Measurements from ENCODE around the gene ADSS1.

The ADSS1 gene

DNA sequence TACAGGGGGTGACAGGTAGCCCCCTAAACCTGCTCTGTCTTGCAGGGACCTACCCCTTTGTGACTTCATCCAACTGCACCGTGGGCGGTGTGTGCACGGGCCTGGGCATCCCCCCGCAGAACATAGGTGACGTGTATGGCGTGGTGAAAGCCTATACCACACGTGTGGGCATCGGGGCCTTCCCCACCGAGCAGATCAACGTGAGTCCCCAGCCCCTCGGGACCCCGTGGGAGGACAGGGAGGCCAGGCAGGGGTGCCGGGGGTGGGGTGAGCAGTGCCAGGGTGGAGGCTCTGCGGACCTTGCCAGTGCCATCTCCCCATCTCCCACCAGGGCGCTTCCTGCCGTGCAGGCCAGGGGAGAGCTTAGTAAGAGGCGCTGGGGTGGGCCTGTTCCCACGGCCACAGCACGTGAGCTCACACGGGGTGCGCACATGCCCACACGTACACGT, 17.8 kb downstream of the ADSS1 start:
- TF ChIP-seq TEAD4 (IDR thresholded peaks at IDR 0.05) (no peak), YY1 (IDR thresholded peaks at IDR 0.05; ENCODE audit: low read depth) (no peak), NFIC (IDR thresholded peaks at IDR 0.05) (no peak), EP300 (IDR thresholded peaks at IDR 0.05; ENCODE audit: borderline replicate concordance) (no peak), TCF12 (IDR thresholded peaks at IDR 0.05; ENCODE audit: low read depth) (no peak), TAF1 (IDR thresholded peaks at IDR 0.05; ENCODE audit: low read depth) (no peak), CREB1 (IDR thresholded peaks at IDR 0.05; ENCODE audit: low read depth) (no peak), ZBTB7A (IDR thresholded peaks at IDR 0.05; ENCODE audit: low read depth) (no peak), CEBPB (IDR thresholded peaks at IDR 0.05) (no peak), FOXM1 (IDR thresholded peaks at IDR 0.05; ENCODE audit: borderline replicate concordance, low read depth) (no peak), RAD21 (IDR thresholded peaks at IDR 0.05; ENCODE audit: low read depth) (no peak), EGR1 (IDR thresholded peaks at IDR 0.05) (no peak)
- TF ChIP-seq, protein P1, sequence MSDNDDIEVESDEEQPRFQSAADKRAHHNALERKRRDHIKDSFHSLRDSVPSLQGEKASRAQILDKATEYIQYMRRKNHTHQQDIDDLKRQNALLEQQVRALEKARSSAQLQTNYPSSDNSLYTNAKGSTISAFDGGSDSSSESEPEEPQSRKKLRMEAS (IDR thresholded peaks at IDR 0.05) = no peak
- TF ChIP-seq, protein P2, sequence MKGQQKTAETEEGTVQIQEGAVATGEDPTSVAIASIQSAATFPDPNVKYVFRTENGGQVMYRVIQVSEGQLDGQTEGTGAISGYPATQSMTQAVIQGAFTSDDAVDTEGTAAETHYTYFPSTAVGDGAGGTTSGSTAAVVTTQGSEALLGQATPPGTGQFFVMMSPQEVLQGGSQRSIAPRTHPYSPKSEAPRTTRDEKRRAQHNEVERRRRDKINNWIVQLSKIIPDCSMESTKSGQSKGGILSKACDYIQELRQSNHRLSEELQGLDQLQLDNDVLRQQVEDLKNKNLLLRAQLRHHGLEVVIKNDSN (IDR thresholded peaks at IDR 0.05) = no peak
- TF ChIP-seq, protein P3, sequence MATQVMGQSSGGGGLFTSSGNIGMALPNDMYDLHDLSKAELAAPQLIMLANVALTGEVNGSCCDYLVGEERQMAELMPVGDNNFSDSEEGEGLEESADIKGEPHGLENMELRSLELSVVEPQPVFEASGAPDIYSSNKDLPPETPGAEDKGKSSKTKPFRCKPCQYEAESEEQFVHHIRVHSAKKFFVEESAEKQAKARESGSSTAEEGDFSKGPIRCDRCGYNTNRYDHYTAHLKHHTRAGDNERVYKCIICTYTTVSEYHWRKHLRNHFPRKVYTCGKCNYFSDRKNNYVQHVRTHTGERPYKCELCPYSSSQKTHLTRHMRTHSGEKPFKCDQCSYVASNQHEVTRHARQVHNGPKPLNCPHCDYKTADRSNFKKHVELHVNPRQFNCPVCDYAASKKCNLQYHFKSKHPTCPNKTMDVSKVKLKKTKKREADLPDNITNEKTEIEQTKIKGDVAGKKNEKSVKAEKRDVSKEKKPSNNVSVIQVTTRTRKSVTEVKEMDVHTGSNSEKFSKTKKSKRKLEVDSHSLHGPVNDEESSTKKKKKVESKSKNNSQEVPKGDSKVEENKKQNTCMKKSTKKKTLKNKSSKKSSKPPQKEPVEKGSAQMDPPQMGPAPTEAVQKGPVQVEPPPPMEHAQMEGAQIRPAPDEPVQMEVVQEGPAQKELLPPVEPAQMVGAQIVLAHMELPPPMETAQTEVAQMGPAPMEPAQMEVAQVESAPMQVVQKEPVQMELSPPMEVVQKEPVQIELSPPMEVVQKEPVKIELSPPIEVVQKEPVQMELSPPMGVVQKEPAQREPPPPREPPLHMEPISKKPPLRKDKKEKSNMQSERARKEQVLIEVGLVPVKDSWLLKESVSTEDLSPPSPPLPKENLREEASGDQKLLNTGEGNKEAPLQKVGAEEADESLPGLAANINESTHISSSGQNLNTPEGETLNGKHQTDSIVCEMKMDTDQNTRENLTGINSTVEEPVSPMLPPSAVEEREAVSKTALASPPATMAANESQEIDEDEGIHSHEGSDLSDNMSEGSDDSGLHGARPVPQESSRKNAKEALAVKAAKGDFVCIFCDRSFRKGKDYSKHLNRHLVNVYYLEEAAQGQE (IDR thresholded peaks at IDR 0.05; ENCODE audit: low read depth) = no peak

DNA sequence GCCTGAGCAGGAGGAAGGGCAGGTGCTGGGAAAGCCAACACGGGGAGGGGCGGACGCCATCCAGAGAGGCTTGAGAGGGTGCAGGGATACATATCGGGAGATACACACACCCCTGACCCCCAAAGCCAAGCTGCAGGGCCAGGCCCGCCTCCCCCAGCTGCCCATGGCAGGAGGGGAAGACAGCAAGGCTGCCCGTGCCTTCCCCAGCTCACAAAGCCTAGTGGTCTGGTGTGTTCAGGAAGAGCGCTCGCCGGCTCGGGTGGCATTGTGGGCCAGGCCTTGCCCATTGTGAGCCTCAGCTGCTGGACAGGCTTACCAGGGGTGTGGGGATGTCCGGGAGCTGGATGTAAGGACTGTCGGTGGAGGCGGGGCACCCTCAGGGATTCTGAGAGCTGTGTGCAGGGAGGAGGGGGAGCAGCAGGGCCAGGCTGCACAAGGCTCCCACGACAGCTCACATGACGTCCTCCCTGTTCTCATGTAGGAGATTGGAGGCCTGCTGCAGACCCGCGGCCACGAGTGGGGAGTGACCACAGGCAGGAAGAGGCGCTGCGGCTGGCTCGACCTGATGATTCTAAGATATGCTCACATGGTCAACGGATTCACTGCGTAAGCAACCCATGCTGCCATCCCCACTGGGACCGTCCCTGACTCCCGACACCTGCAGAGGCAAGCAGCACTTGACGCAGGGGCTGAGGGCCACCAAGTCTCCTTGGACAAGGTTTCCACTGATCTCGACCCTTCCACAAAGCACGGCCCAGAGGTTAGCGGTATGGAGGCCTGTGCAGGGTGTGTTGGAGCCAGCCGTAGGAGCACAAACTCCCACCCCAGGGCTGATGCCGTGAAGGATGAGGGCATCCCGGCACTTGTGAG, 18.8 kb downstream of the ADSS1 start:
- TF ChIP-seq, protein P1 (IDR thresholded peaks at IDR 0.05) = no peak
- no peak for TF ChIP-seq NFIC (IDR thresholded peaks at IDR 0.05)
- no peak for TF ChIP-seq FOXM1 (IDR thresholded peaks at IDR 0.05; ENCODE audit: borderline replicate concordance, low read depth)
- TF ChIP-seq TCF12 (IDR thresholded peaks at IDR 0.05; ENCODE audit: low read depth) = no peak
- no peak for TF ChIP-seq CEBPB (IDR thresholded peaks at IDR 0.05)
- no peak for TF ChIP-seq TAF1 (IDR thresholded peaks at IDR 0.05; ENCODE audit: low read depth)
- no peak for TF ChIP-seq EGR1 (IDR thresholded peaks at IDR 0.05)
- no peak for TF ChIP-seq EP300 (IDR thresholded peaks at IDR 0.05; ENCODE audit: borderline replicate concordance)
- no peak for TF ChIP-seq RAD21 (IDR thresholded peaks at IDR 0.05; ENCODE audit: low read depth)
- no peak for TF ChIP-seq ZBTB7A (IDR thresholded peaks at IDR 0.05; ENCODE audit: low read depth)
- TF ChIP-seq, protein P3 (IDR thresholded peaks at IDR 0.05; ENCODE audit: low read depth) = no peak
- no peak for TF ChIP-seq TEAD4 (IDR thresholded peaks at IDR 0.05)
- no peak for TF ChIP-seq YY1 (IDR thresholded peaks at IDR 0.05; ENCODE audit: low read depth)
- TF ChIP-seq, protein P2 (IDR thresholded peaks at IDR 0.05) = no peak
- TF ChIP-seq CREB1 (IDR thresholded peaks at IDR 0.05; ENCODE audit: low read depth) = no peak

DNA sequence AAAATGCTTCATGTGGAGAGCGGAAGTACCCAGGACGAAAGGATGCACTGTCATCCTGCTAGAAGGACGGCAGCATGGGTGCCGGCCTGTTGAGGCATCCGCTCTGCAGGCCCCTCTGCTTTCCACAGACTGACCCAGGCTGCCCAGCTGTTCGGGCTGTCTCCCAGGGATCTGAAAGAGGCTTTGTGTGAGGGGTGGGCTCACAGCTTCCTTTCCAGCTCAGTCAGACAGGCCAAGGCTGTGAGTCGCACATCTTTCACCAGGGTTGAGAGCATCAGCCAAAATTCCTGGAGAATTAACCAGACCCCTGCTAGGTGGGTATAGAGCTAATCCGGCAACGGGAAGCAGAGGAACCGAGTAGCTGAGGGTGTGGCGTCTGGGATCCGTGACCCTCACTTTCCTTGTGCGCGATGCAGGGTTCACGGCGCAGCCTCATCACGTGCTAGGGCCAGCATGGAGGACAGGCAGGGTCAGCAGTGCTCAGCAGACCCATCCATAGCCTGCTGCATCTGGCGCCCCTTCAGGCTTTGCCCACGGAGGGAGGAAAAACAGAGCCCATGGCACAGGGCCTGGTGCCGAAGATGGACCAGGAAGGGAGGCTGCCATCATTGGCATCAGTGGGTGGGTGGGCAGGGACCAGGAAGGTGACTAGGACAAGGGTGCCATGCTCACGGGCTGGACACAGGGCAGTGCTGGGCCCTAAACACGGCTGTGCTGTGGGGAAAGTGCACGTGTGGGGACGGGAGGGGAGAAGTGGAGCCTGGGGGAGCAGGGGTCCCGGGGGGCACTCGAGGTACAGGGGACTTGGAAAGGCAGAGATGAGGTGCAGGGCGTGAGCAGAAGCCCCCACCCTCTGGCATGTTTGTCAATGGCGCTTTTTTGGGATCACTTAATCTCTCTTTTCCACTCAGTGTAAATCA, 19.7 kb downstream of the ADSS1 start:
- no peak for TF ChIP-seq TEAD4 (IDR thresholded peaks at IDR 0.05)
- TF ChIP-seq TCF12 (IDR thresholded peaks at IDR 0.05; ENCODE audit: low read depth) = no peak
- no peak for TF ChIP-seq YY1 (IDR thresholded peaks at IDR 0.05; ENCODE audit: low read depth)
- TF ChIP-seq CEBPB (IDR thresholded peaks at IDR 0.05) = no peak

DNA sequence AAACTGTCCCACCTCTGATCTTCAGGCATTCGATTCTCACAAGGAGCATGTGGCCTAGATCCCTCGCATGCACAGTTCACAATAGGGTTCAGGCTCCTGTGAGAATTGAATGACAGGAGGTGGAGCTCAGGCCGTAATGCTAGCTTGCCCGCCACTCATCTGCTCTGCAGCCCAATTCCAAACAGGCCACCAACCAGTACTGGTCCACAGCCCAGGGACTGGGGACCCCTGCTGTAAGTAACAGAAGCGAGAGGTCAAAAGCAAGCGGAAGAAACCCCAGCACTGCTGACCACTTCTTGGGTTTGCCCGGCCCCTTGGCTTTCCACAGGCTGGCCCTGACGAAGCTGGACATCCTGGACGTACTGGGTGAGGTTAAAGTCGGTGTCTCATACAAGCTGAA, 20.5 kb downstream of the ADSS1 start:
- TF ChIP-seq, protein P1 (IDR thresholded peaks at IDR 0.05) = no peak
- TF ChIP-seq ZBTB7A (IDR thresholded peaks at IDR 0.05; ENCODE audit: low read depth) (no peak), YY1 (IDR thresholded peaks at IDR 0.05; ENCODE audit: low read depth) (no peak), EP300 (IDR thresholded peaks at IDR 0.05; ENCODE audit: borderline replicate concordance) (no peak), CREB1 (IDR thresholded peaks at IDR 0.05; ENCODE audit: low read depth) (no peak), TCF12 (IDR thresholded peaks at IDR 0.05; ENCODE audit: low read depth) (no peak), TEAD4 (IDR thresholded peaks at IDR 0.05) (no peak)
- TF ChIP-seq, protein P2 (IDR thresholded peaks at IDR 0.05) = no peak
